ENCODE measurements around the gene SYNPO2. TPM values are rescaled to one million over a fixed set of nuclear protein-coding genes. Genes with fewer than 3 reads are reported as not detected.
"Not testable (repeated sequence)": the region's sequence is repeated elsewhere in the genome, so short reads cannot be mapped to it uniquely, and the experiment has no call there.

The SYNPO2 gene
- total RNA-seq, 4 donors from 2014 or later: 144 to 400 (median 228) TPM

DNA sequence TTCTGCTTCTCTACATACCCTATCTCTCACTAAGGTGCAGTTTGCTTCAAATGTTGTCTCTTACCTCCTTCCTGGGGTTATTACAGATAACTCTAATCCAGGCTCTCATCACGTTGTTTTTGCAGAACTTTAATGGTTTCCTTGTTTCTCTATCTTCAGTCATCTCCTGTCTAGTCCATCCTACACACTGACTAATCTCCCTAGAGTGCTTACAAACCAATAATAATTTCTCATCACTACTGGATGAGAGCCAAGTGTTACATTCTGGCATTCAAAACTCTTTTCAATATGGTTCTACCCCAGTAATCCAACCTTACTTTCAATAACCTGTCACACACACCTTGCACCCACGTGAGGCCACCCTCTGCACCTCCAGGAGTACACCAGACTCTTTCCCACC lies 86.1 kb downstream of the SYNPO2 start:
- intact Hi-C loops (cut with DNase I; ENCODE audit: low total_unique reads): loop anchor here (10.0 kb wide), 1 partner anchor 240 kb away; no protein-coding TSS in a partner anchor
- Histone ChIP-seq H3K27ac (peak overlapping the region; percentile 84 to 88), H3K36me3 (no peaks in the 10 kb centered on the region), H3K27me3 (no peaks in the 10 kb centered on the region), H3K9me3 (no peaks in the 10 kb centered on the region), H3K4me3 (no peak overlapping the region), H3K4me1 (peaks cover 0 to 8% of the 10 kb centered on the region in 2 donors)
- TF ChIP-seq, protein P1, sequence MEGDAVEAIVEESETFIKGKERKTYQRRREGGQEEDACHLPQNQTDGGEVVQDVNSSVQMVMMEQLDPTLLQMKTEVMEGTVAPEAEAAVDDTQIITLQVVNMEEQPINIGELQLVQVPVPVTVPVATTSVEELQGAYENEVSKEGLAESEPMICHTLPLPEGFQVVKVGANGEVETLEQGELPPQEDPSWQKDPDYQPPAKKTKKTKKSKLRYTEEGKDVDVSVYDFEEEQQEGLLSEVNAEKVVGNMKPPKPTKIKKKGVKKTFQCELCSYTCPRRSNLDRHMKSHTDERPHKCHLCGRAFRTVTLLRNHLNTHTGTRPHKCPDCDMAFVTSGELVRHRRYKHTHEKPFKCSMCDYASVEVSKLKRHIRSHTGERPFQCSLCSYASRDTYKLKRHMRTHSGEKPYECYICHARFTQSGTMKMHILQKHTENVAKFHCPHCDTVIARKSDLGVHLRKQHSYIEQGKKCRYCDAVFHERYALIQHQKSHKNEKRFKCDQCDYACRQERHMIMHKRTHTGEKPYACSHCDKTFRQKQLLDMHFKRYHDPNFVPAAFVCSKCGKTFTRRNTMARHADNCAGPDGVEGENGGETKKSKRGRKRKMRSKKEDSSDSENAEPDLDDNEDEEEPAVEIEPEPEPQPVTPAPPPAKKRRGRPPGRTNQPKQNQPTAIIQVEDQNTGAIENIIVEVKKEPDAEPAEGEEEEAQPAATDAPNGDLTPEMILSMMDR (IDR thresholded peaks at IDR 0.05): no peak
- TF ChIP-seq POLR2A (IDR thresholded peaks at IDR 0.05): no peak
- no peak for DNase-seq

DNA sequence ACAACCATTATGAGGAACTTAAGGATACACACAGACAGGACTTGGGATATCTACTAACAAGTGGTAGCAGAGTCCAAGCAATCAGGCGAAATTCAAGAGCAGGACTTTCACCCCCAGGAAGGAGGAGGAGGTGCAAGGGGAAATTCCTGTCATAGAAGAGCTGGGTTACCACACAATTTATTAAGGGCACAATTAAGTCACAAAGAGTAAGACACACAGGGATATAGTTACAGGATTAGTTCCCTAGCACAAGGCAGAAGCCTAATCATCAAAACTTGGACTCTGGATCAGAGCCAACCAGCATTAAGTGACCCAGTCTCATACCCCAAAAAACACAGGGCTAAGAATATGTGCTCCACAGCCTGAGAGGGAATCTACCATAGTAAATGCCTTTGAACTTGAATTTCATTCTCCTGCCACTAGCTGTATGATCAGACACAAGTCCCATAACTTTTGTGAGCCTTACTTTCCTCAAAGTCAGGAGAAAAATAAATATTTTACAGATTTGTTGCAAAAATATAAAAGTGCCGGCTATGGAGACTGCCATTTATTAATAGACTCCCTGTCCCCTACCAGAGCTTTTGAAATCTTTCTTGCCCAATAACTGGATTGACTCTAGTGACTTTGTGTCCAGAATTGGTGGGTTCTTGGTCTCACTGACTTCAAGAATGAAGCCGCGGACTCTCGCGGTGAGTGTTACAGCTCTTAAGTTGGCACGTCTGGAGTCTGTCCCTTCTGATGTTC lies 87.0 kb downstream of the SYNPO2 start:
- H3K27me3 ChIP-seq: no peaks in the 10 kb centered on the region
- no peaks in the 10 kb centered on the region for H3K36me3 ChIP-seq
- TF ChIP-seq, protein P1 (IDR thresholded peaks at IDR 0.05): no peak
- no peak for TF ChIP-seq POLR2A (IDR thresholded peaks at IDR 0.05)
- H3K9me3 ChIP-seq: no peaks in the 10 kb centered on the region
- intact Hi-C loops (cut with DNase I; ENCODE audit: low total_unique reads): loop anchor here (10.0 kb wide), 1 partner anchor 241 kb away; no protein-coding TSS in a partner anchor
- DNase-seq: no peak
- H3K27ac ChIP-seq: peak overlapping the region; percentile 84 to 88
- H3K4me1 ChIP-seq: peaks cover 0 to 8% of the 10 kb centered on the region in 2 donors
- no peak overlapping the region for H3K4me3 ChIP-seq

DNA sequence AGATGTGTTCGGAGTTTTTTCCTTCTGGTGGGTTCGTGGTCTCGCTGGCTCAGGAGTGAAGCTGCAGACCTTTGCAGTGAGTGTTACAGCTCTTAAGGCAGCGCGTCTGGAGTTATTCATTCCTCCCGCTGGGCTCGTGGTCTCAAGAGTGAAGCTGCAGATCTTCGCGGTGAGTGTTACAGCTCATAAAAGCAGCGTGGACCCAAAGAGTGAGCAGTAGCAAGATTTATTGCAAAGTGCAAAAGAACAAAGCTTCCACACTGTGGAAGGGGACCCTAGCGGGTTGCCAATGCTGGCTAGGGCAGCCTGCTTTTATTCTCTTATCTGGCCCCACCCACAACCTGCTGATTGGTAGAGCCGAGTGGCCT lies 87.5 kb downstream of the SYNPO2 start:
- H3K36me3 ChIP-seq, H3K4me3 ChIP-seq, H3K27me3 ChIP-seq, DNase-seq, H3K9me3 ChIP-seq, H3K27ac ChIP-seq, H3K4me1 ChIP-seq: not testable (repeated sequence)
- intact Hi-C loops (cut with DNase I; ENCODE audit: low total_unique reads): loop anchor here (10.0 kb wide), 1 partner anchor 241 kb away; no protein-coding TSS in a partner anchor

DNA sequence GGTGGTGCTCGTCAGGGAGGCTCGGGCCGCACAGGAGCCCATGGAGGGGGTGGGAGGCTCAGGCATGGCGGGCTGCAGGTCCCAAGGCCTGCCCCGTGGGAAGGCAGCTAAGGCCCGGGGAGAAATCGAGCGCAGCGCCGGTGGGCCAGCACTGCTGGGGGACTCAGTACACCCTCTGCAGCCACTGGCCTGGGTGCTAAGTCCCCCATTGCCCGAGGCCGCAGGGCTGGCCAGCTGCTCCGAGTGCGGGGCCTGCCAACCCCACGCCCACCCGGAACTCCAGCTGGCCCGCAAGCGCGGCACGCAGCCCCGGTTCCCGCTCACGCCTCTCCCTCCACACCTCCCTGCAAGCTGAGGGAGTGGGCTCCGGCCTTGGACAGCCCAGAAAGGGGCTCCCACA lies 88.4 kb downstream of the SYNPO2 start:
- not testable (repeated sequence) for H3K4me1 ChIP-seq, H3K4me3 ChIP-seq, H3K27me3 ChIP-seq, H3K36me3 ChIP-seq, DNase-seq, H3K9me3 ChIP-seq
- intact Hi-C loops (cut with DNase I; ENCODE audit: low total_unique reads): loop anchor here (10.0 kb wide), 1 partner anchor 242 kb away; no protein-coding TSS in a partner anchor
- peak overlapping the region in 1 of 2 donors; percentile 19 for H3K27ac ChIP-seq

DNA sequence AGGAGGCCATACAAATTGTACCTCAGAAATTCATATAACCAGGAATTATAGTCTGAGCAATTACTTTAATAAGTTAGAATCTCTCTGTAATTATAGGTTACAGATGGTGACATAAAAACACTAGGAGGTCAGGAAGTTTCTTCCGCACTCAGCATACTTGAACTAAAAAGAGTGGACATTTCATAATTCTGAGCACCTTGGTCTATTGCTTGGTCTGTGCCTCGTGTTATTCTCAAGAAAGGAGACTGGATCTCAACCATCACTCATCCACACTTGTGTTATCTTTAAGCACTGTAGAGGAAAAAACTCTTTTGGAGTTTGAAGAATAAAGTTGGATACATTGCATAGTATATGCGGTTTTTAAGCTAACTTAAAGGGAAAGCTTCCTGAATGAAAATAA lies 91.1 kb downstream of the SYNPO2 start:
- peaks cover 0 to 5% of the 10 kb centered on the region in 2 donors for H3K4me1 ChIP-seq
- intact Hi-C loops (cut with DNase I; ENCODE audit: low total_unique reads): loop anchor here (5.0 to 10.0 kb wide), 3 partner anchors 55 to 308 kb away; no protein-coding TSS in a partner anchor
- DNase-seq: no peak
- H3K36me3 ChIP-seq: no peaks in the 10 kb centered on the region
- H3K27me3 ChIP-seq: no peaks in the 10 kb centered on the region
- peak overlapping the region; percentile 53 to 98 for H3K27ac ChIP-seq
- no peak overlapping the region for H3K4me3 ChIP-seq
- H3K9me3 ChIP-seq: no peaks in the 10 kb centered on the region
- TF ChIP-seq POLR2A (IDR thresholded peaks at IDR 0.05): no peak
- TF ChIP-seq, protein P1 (IDR thresholded peaks at IDR 0.05): no peak

DNA sequence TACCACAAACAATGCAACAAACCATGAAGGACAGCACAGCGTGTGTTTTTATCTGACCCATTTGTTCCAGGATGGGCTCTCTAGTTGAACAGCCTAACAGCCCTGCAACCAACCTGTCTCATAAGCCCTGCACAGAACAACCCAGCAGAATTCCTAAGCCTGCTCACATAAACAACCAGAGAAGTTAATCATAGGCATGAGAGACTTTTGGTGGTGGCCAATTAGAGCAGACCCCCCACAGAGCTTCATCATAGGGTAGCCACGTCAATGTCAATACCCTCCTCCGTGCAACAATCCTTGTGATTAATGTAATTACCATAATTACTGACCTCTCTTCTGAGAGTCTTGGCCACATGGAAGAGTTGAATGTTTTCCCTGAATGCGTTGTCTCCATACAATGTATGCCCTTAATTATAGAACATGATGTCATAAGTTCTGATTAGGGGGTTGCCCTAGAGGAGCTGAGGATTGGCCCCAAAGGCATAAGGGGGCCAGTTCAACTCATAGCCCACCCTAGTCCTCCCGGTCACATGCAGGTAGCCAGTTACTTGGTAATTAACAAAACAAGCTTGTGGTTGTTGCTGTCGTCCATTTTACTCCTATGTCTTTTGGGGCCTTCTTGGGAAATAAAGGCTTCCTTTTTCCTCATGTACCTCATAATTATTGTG lies 92.7 kb downstream of the SYNPO2 start:
- Histone ChIP-seq H3K36me3 (no peaks in the 10 kb centered on the region), H3K4me3 (no peak overlapping the region), H3K9me3 (no peaks in the 10 kb centered on the region), H3K4me1 (peaks cover 0 to 5% of the 10 kb centered on the region in 2 donors), H3K27me3 (no peaks in the 10 kb centered on the region), H3K27ac (peak overlapping the region; percentile 53 to 98)
- intact Hi-C loops (cut with DNase I; ENCODE audit: low total_unique reads): loop anchor here (5.0 to 10.0 kb wide), 2 partner anchors 53 to 306 kb away; no protein-coding TSS in a partner anchor
- TF ChIP-seq, protein P1 (IDR thresholded peaks at IDR 0.05): no peak
- no peak for TF ChIP-seq POLR2A (IDR thresholded peaks at IDR 0.05)
- DNase-seq: no peak
